Endothelial cell of umbilical vein (primary cell): ENCODE data around the gene GORASP2. TPM values are rescaled to one million over a fixed set of nuclear protein-coding genes. Genes with fewer than 3 reads are reported as not detected.

Experiments used
- BruUV-seq: library from RNA; stranded (reverse); fragments of 400-500 nt; replicated peaks from 2 replicates; lab custom pipeline; 2021; lab: Mats Ljungman, UMichigan
- CTCF ChIA-PET: fragments of 300-600, 350-600 bp; sonication (Branson Sonifier 250); formaldehyde crosslinking; loops from one replicate; lab custom pipeline; 2021; ENCODE audit warnings: antibody characterized with exemption, inconsistent platforms; lab: Charles Lee
- POLR2A ChIA-PET: fragments of 300-600, 350-600 bp; sonication (Branson Sonifier 250); formaldehyde crosslinking; loops from one replicate; lab custom pipeline; 2021; ENCODE audit warnings: antibody characterized with exemption, inconsistent platforms; lab: Charles Lee
- DNase-seq: peaks from one replicate; pipeline ENCODE4 v3.0.0-alpha.2; 2011; ENCODE audit warnings: low read depth, low spot score
- FAIRE-seq: peaks from 2 replicates; lab custom pipeline; 2011; peaks lifted over from hg19 to GRCh38; lab: Jason Lieb, UNC
- H2AFZ ChIP-seq: 2 replicates; pipeline ENCODE4 v1.6.0; 2012; ENCODE audit warnings: low read depth, low read length, control low read depth, inconsistent platforms
- H3K27ac ChIP-seq: 2 replicates; pipeline ENCODE4 v1.5.1; 2011; ENCODE audit warnings: low read depth, mild to moderate bottlenecking, control low read depth, low read length, moderate library complexity; ENCODE audit not compliant: insufficient read depth
- H3K27me3 ChIP-seq, 2 experiments: 2 replicates each; pipeline versions ENCODE4 v1.6.0 to v1.6.1; 2011; ENCODE audit warnings: low read length in 2 of 2, mixed read lengths in 1 of 2; ENCODE audit not compliant: control insufficient read depth in 2 of 2, insufficient read depth in 2 of 2
- H3K36me3 ChIP-seq, 2 experiments: 2 replicates in 1 of 2; 3 replicates in 1 of 2; pipeline ENCODE4 v1.5.1; 2011; ENCODE audit warnings: low read length in 2 of 2, mild to moderate bottlenecking in 1 of 2, moderate library complexity in 1 of 2; ENCODE audit not compliant: control insufficient read depth in 2 of 2, insufficient read depth in 2 of 2; ENCODE audit errors: extremely low read depth in 1 of 2
- H3K4me1 ChIP-seq: 3 replicates; pipeline ENCODE4 v1.5.1; 2011; ENCODE audit warnings: mild to moderate bottlenecking, low read length; ENCODE audit not compliant: control insufficient read depth, insufficient read depth; ENCODE audit errors: extremely low read depth
- H3K4me2 ChIP-seq: 2 replicates; pipeline ENCODE4 v1.6.1; 2011; ENCODE audit warnings: low read length, control low read depth, mixed read lengths; ENCODE audit not compliant: insufficient read depth
- H3K4me3 ChIP-seq, 3 experiments: fragments of 200-600 bp in 1 of 3; sonication (generic), shearing (Covaris generic) in 1 of 3; replicated peaks in 1 of 3; 2 replicates each; pipeline ENCODE4 v1.5.1; 2011 to 2016; ENCODE audit warnings: control low read depth in 3 of 3, low read length in 3 of 3, mild to moderate bottlenecking in 2 of 3, inconsistent platforms in 1 of 3, low read depth in 1 of 3, moderate library complexity in 1 of 3; ENCODE audit not compliant: insufficient read depth in 1 of 3
- H3K79me2 ChIP-seq: 2 replicates; pipeline ENCODE4 v1.6.0; 2012; ENCODE audit warnings: low read length, inconsistent platforms; ENCODE audit not compliant: control insufficient read depth, insufficient read depth
- H3K9ac ChIP-seq: replicated peaks from 2 replicates; pipeline ENCODE3; 2011; ENCODE audit warnings: low read length, control low read depth; ENCODE audit not compliant: insufficient read depth; ENCODE audit errors: extremely low read depth
- H3K9me1 ChIP-seq: replicated peaks from 3 replicates; pipeline ENCODE4 v1.6.0; 2011; ENCODE audit warnings: mild to moderate bottlenecking, low read length; ENCODE audit not compliant: control insufficient read depth, insufficient read depth; ENCODE audit errors: extremely low read depth
- H3K9me3 ChIP-seq: replicated peaks from 2 replicates; pipeline ENCODE4 v1.5.1; 2012; ENCODE audit warnings: low read length, inconsistent platforms; ENCODE audit not compliant: control insufficient read depth, insufficient read depth
- H4K20me1 ChIP-seq: replicated peaks from 2 replicates; pipeline ENCODE3; 2011; ENCODE audit warnings: mild to moderate bottlenecking, low read length; ENCODE audit not compliant: control insufficient read depth, insufficient read depth; ENCODE audit errors: extremely low read depth
- EZH2 ChIP-seq: IDR thresholded peaks from 2 replicates; pipeline ENCODE4 v1.6.1; 2012; ENCODE audit warnings: borderline replicate concordance, low read depth, mild to moderate bottlenecking, moderate library complexity, low read length, inconsistent platforms; ENCODE audit not compliant: severe bottlenecking
- FOS ChIP-seq: IDR thresholded peaks from 2 replicates; pipeline ENCODE4 v1.6.1; 2011; ENCODE audit warnings: mild to moderate bottlenecking, low read length, moderate library complexity, borderline replicate concordance; ENCODE audit not compliant: insufficient read depth
- GATA2 ChIP-seq: IDR thresholded peaks from 2 replicates; pipeline ENCODE4 v1.7.0; 2011; ENCODE audit warnings: low read depth, mild to moderate bottlenecking, moderate library complexity, mixed read lengths, low read length; ENCODE audit not compliant: insufficient read length, insufficient read depth
- JUN ChIP-seq: IDR thresholded peaks from 2 replicates; pipeline ENCODE4 v1.6.1; 2011; ENCODE audit warnings: borderline replicate concordance, low read depth; ENCODE audit not compliant: insufficient read length, insufficient read depth
- MYC ChIP-seq: IDR thresholded peaks from one replicate; pipeline ENCODE4 v1.6.1; 2011; ENCODE audit warnings: mild to moderate bottlenecking, low read depth, low read length
- POLR2A ChIP-seq: IDR thresholded peaks from 2 replicates; pipeline ENCODE4 v1.6.1; 2012; ENCODE audit warnings: low read depth, mild to moderate bottlenecking, control low read depth, low read length
- POLR2AphosphoS5 ChIP-seq: IDR thresholded peaks from 2 replicates; pipeline ENCODE4 v1.6.1; 2012; ENCODE audit warnings: low read depth, mild to moderate bottlenecking, control low read depth, low read length, moderate library complexity; ENCODE audit not compliant: insufficient read depth
- dilution Hi-C: fragments of 300-500 bp; cut with MboI; formaldehyde crosslinking; loops from one replicate; pipeline ENCODE4 v1.15.0; 2019; ENCODE audit warnings: low sequenced_read_pairs; ENCODE audit not compliant: extremely low pct_ligation_motif_present
- intact Hi-C: fragments of 100-400 bp; cut with micrococcal nuclease; formaldehyde crosslinking; loops from one replicate; pipeline ENCODE4 v1.10.0; 2022
- polyA plus RNA-seq, 4 experiments: library from polyadenylated mRNA; depleted of rRNA in 3 of 4; stranded (reverse) in 3 of 4; unstranded in 1 of 4; fragments of >200 nt; gene quantifications; 2 replicates each; pipeline versions ENCODE4 v1.2.1 to v1.2.3, GENCODE V29; 2011 to 2012; ENCODE audit warnings: missing spikeins in 1 of 4
- total RNA-seq: library from RNA; stranded (reverse); gene quantifications from 2 replicates; pipeline ENCODE4 v1.2.3, GENCODE V29; 2021
- TF ChIP-seq, protein P1 (sequence below): IDR thresholded peaks from 2 replicates; pipeline ENCODE4 v1.6.1; 2011; ENCODE audit not compliant: insufficient read depth, insufficient read length
- TF ChIP-seq, protein P2 (sequence below), 2 donors: IDR thresholded peaks; 1 replicate in 1 of 2; 2 replicates in 1 of 2; pipeline ENCODE4 v1.5.1; 2011; ENCODE audit warnings: low read length in 2 of 2, mild to moderate bottlenecking in 2 of 2, moderate library complexity in 2 of 2, control low read depth in 1 of 2, inconsistent platforms in 1 of 2, low read depth in 1 of 2; ENCODE audit not compliant: insufficient read depth in 1 of 2; ENCODE audit errors: extremely low read depth in 1 of 2

The GORASP2 gene
- total and polyA plus RNA-seq, 2 donors (not counting 3 experiments of a cell fraction or from before 2014, with no cell fraction given), result 104 to 245 TPM

GRCh38 chr2:170926743-170927297 lies 2.2 kb upstream of the GORASP2 start:
- dilution Hi-C loops, result no loop called here
- Histone ChIP-seq H2AFZ (no peak overlapping the region), H3K4me3 (no peak overlapping the region), H3K9me3 (no peaks in the 10 kb centered on the region), H3K36me3 (no peaks in the 10 kb centered on the region), H3K9ac (no peak overlapping the region), H3K4me1 (peaks cover 16% of the 10 kb centered on the region), H3K27me3 (no peaks in the 10 kb centered on the region), H3K27ac (no peak overlapping the region), H3K4me2 (no peak overlapping the region), H4K20me1 (no peaks in the 10 kb centered on the region), H3K79me2 (peaks cover 26% of the 10 kb centered on the region), H3K9me1 (no peaks in the 10 kb centered on the region)
- TF ChIP-seq POLR2AphosphoS5, result no peak
- ChIA-PET CTCF (no interaction called here), POLR2A (no interaction called here)
- DNase-seq, result no peak
- intact Hi-C loops, result no loop called here
- FAIRE-seq, result no peak
- no TSS peak for BruUV-seq

GRCh38 chr2:170928036-170928823 lies 823 bp upstream of the GORASP2 start:
- DNase-seq (no peak), FAIRE-seq (no peak)
- H3K27ac ChIP-seq, result peak overlapping the region; percentile 29
- no peaks in the 10 kb centered on the region for H3K36me3 ChIP-seq
- peak overlapping the region; percentile 89 for H2AFZ ChIP-seq
- H3K4me2 ChIP-seq, result peak overlapping the region; percentile 69
- TF ChIP-seq EZH2, result no peak
- no peak for TF ChIP-seq JUN
- no peak for TF ChIP-seq MYC
- TF ChIP-seq GATA2, result no peak
- TF ChIP-seq POLR2AphosphoS5, result no peak
- no peak for TF ChIP-seq FOS
- TF ChIP-seq POLR2A, result no peak
- TF ChIP-seq, protein P1, sequence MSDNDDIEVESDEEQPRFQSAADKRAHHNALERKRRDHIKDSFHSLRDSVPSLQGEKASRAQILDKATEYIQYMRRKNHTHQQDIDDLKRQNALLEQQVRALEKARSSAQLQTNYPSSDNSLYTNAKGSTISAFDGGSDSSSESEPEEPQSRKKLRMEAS, result no peak
- TF ChIP-seq, protein P2, sequence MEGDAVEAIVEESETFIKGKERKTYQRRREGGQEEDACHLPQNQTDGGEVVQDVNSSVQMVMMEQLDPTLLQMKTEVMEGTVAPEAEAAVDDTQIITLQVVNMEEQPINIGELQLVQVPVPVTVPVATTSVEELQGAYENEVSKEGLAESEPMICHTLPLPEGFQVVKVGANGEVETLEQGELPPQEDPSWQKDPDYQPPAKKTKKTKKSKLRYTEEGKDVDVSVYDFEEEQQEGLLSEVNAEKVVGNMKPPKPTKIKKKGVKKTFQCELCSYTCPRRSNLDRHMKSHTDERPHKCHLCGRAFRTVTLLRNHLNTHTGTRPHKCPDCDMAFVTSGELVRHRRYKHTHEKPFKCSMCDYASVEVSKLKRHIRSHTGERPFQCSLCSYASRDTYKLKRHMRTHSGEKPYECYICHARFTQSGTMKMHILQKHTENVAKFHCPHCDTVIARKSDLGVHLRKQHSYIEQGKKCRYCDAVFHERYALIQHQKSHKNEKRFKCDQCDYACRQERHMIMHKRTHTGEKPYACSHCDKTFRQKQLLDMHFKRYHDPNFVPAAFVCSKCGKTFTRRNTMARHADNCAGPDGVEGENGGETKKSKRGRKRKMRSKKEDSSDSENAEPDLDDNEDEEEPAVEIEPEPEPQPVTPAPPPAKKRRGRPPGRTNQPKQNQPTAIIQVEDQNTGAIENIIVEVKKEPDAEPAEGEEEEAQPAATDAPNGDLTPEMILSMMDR (IDR thresholded peaks at IDR 0.05; ENCODE audit: extremely low read depth in 1 of 2, insufficient read depth in 1 of 2, low read depth in 1 of 2, low read length in 2 of 2), result no peak
- H3K9me3 ChIP-seq, result no peaks in the 10 kb centered on the region
- peaks cover 40% of the 10 kb centered on the region for H3K79me2 ChIP-seq
- ChIA-PET POLR2A (no interaction called here), CTCF (interaction anchor here (1.0 to 1.8 kb wide), 20 partner anchors 8 to 1199 kb away, joined by 3 to 11 read pairs (median 5); partner anchors contain the start of genes DCAF17, DLX2 and METTL8)
- H3K27me3 ChIP-seq, result no peaks in the 10 kb centered on the region
- intact Hi-C loops (loop anchor here (1.0 kb wide), 2 partner anchors 231 to 317 kb away; no protein-coding TSS in a partner anchor), dilution Hi-C loops (no loop called here)
- H3K4me3 ChIP-seq, result peak overlapping the region in 2 of 3 experiments; percentile 4 to 44
- H3K4me1 ChIP-seq, result peaks cover 16% of the 10 kb centered on the region
- H3K9me1 ChIP-seq, result no peaks in the 10 kb centered on the region
- H4K20me1 ChIP-seq, result peaks cover 5% of the 10 kb centered on the region
- BruUV-seq, result TSS peak; percentile 66
- peak overlapping the region; percentile 55 for H3K9ac ChIP-seq
